HepG2 (cell line): ENCODE measurements around the gene TECPR1. TPM values are rescaled to one million over a fixed set of nuclear protein-coding genes. Genes with fewer than 3 reads are reported as not detected.
A peak's percentile ranks its signal among the peaks of the same experiment; 100 is the strongest.

Experiments used
- ARNT ChIP-seq: fragments of 450-650 bp; IDR thresholded peaks from 2 replicates; pipeline ENCODE4 v1.6.1; 2017
- CBX2 ChIP-seq, 2 experiments: fragments of 200-600 bp in 1 of 2; sonication (generic); formaldehyde crosslinking in 1 of 2; IDR thresholded peaks; 2 replicates each; pipeline versions ENCODE4 v1.7.0 to v1.8.1; 2018 to 2022; ENCODE audit warnings: low read depth in 2 of 2, low read length in 1 of 2, mild to moderate bottlenecking in 1 of 2, missing genetic modification reagents in 1 of 2
- DNMT1 ChIP-seq: sonication (generic); formaldehyde crosslinking; IDR thresholded peaks from 2 replicates; pipeline ENCODE4 v1.5.1; 2020; ENCODE audit warnings: mild to moderate bottlenecking, missing genetic modification reagents
- ELF1 ChIP-seq: sonication (generic); formaldehyde crosslinking; IDR thresholded peaks from 2 replicates; pipeline ENCODE4 v1.4.0; 2020; ENCODE audit warnings: missing genetic modification reagents
- GATA4 ChIP-seq: sonication (generic); IDR thresholded peaks from 2 replicates; pipeline ENCODE4 v1.6.1; 2016; ENCODE audit warnings: antibody characterized with exemption, low read depth, borderline replicate concordance
- HDAC6 ChIP-seq: fragments of 200-600 bp; sonication (generic); IDR thresholded peaks from 2 replicates; pipeline ENCODE4 v1.7.0; 2017; ENCODE audit warnings: mild to moderate bottlenecking, antibody characterized with exemption, low read length, low read depth
- MEF2D ChIP-seq: sonication (generic); formaldehyde crosslinking; IDR thresholded peaks from 2 replicates; pipeline ENCODE4 v1.5.1; 2020; ENCODE audit warnings: mild to moderate bottlenecking, missing genetic modification reagents
- MTF1 ChIP-seq: sonication (generic); formaldehyde crosslinking; IDR thresholded peaks from 2 replicates; pipeline ENCODE4 v1.5.0; 2020; ENCODE audit warnings: missing genetic modification reagents
- NFKB2 ChIP-seq: sonication (generic); formaldehyde crosslinking; IDR thresholded peaks from 2 replicates; pipeline ENCODE4 v1.4.0; 2020; ENCODE audit warnings: missing genetic modification reagents, borderline replicate concordance
- NR2F2 ChIP-seq: IDR thresholded peaks from 2 replicates; pipeline ENCODE4 v1.6.1; 2012; ENCODE audit warnings: low read depth, inconsistent platforms, borderline replicate concordance
- RFXANK ChIP-seq: IDR thresholded peaks from 2 replicates; pipeline ENCODE4 v1.6.1; 2016
- SMAD9 ChIP-seq: sonication (generic); formaldehyde crosslinking; IDR thresholded peaks from 2 replicates; pipeline ENCODE4 v1.5.1; 2020; ENCODE audit warnings: mild to moderate bottlenecking, missing genetic modification reagents
- ZNF10 ChIP-seq: sonication (generic); formaldehyde crosslinking; IDR thresholded peaks from 2 replicates; pipeline ENCODE4 v1.4.0; 2020; ENCODE audit warnings: mild to moderate bottlenecking, low read depth, missing genetic modification reagents, borderline replicate concordance
- ZNF121 ChIP-seq: sonication (generic); formaldehyde crosslinking; IDR thresholded peaks from 2 replicates; pipeline ENCODE4 v1.5.0; 2020; ENCODE audit warnings: mild to moderate bottlenecking, missing genetic modification reagents
- ZNF225 ChIP-seq: sonication (generic); formaldehyde crosslinking; IDR thresholded peaks from 2 replicates; pipeline ENCODE4 v1.4.0; 2020; ENCODE audit warnings: mild to moderate bottlenecking, missing genetic modification reagents
- ZNF274 ChIP-seq: sonication (generic); formaldehyde crosslinking; IDR thresholded peaks from 2 replicates; pipeline ENCODE4 v1.5.1; 2020; ENCODE audit warnings: mild to moderate bottlenecking, missing genetic modification reagents
- ZNF3 ChIP-seq: IDR thresholded peaks from 2 replicates; pipeline ENCODE4 v1.7.0; 2017; ENCODE audit warnings: inconsistent platforms
- ZNF652 ChIP-seq: IDR thresholded peaks from 2 replicates; pipeline ENCODE4 v1.6.1; 2016; ENCODE audit warnings: low read depth, borderline replicate concordance
- polyA plus RNA-seq, 8 experiments: library from polyadenylated mRNA; depleted of rRNA in 3 of 8; stranded (reverse) in 7 of 8; unstranded in 1 of 8; fragments of >200 nt; fragmentation: Illumina TruSeq in 4 of 8; extraction: Trizol in 4 of 8; gene quantifications; 2 replicates each; pipeline versions ENCODE4 v1.2.1 to v1.2.3, GENCODE V29; 2011 to 2016; ENCODE audit warnings: low read depth in 4 of 8, missing spikeins in 1 of 8, mixed read lengths in 1 of 8; ENCODE audit not compliant: insufficient read depth in 1 of 8
- total RNA-seq, 5 experiments: library from RNA; depleted of rRNA; stranded (reverse); fragments of >200 nt; fragmentation: Illumina TruSeq; extraction: Trizol; gene quantifications; 2 replicates each; pipeline ENCODE4 v1.2.3, GENCODE V29; 2016; ENCODE audit warnings: low read depth in 1 of 5
- TF ChIP-seq, protein P1 (sequence below): sonication (generic); formaldehyde crosslinking; IDR thresholded peaks from 2 replicates; pipeline ENCODE4 v1.4.0; 2020; ENCODE audit warnings: missing genetic modification reagents
- TF ChIP-seq, protein P2 (sequence below): sonication (generic); formaldehyde crosslinking; IDR thresholded peaks from 2 replicates; pipeline ENCODE4 v1.8.0; 2022; ENCODE audit warnings: mild to moderate bottlenecking, missing genetic modification reagents
- TF ChIP-seq, protein P3 (sequence below): IDR thresholded peaks from 2 replicates; pipeline ENCODE4 v1.6.1; 2016
- TF ChIP-seq, protein P4 (sequence below): IDR thresholded peaks from 2 replicates; pipeline ENCODE4 v1.6.1; 2018; ENCODE audit warnings: missing genetic modification reagents
- TF ChIP-seq, protein P5 (sequence below): sonication (generic); formaldehyde crosslinking; IDR thresholded peaks from 2 replicates; pipeline ENCODE4 v1.5.0; 2020; ENCODE audit warnings: mild to moderate bottlenecking, missing genetic modification reagents

The TECPR1 gene
- total and polyA plus RNA-seq, 2 of the 13 experiments (the other 11 are each of a cell fraction or from before 2014, with no cell fraction given) = 2.3 to 6.3 TPM

DNA sequence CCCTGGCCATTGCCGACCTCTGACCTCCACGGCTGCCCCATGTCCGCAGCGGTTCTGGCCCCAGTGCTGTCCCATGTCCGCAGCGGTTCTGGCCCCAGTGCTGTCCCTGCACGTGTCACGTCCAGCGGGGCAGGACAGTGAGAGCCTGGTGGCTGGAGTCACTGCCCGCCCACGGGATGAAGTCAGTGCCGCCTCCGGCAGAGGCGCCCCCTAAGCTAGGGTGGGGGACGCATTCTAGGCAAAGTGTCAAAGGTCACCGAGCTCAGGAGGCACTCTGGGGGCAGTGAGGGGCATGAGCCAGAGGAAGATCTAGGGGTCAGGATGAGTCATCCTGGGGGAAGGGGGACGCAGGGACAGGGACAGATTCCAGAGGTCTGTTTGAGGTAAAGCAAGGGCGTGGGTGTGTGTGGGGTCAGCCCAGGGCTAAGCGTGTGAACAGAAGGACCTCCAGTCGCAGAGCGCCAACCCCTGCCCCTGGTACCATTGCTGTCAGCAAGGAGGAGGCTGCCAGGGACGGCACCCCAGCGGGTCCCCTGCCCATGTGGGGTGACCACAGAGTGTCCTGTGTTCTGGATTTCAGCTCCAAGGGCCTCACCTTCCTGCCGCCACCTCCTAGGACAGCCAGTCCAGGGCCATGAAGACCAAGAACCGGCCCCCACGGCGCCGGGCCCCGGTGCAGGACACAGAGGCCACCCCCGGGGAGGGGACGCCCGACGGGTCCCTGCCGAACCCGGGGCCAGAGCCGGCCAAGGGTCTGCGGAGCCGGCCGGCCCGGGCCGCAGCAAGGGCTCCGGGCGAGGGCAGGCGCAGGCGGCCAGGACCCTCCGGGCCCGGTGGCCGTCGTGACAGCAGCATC lies 40.1 kb downstream of the TECPR1 start (continued):
- TF ChIP-seq ZNF10 (CRISPR knock-in tag) = no peak
- TF ChIP-seq MEF2D = peak; percentile 88
- TF ChIP-seq, protein P1, sequence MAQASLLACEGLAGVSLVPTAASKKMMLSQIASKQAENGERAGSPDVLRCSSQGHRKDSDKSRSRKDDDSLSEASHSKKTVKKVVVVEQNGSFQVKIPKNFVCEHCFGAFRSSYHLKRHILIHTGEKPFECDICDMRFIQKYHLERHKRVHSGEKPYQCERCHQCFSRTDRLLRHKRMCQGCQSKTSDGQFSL (CRISPR knock-in tag) = 0 out of 2 replicates have a peak, but pooled peaks have one; percentile 40
- TF ChIP-seq ZNF225 (CRISPR knock-in tag) = 0 out of 2 replicates have a peak, but pooled peaks have one; percentile 16
- TF ChIP-seq, protein P2, sequence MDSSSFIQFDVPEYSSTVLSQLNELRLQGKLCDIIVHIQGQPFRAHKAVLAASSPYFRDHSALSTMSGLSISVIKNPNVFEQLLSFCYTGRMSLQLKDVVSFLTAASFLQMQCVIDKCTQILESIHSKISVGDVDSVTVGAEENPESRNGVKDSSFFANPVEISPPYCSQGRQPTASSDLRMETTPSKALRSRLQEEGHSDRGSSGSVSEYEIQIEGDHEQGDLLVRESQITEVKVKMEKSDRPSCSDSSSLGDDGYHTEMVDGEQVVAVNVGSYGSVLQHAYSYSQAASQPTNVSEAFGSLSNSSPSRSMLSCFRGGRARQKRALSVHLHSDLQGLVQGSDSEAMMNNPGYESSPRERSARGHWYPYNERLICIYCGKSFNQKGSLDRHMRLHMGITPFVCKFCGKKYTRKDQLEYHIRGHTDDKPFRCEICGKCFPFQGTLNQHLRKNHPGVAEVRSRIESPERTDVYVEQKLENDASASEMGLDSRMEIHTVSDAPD (CRISPR knock-in tag) = no peak
- TF ChIP-seq ARNT = no peak
- TF ChIP-seq NR2F2 = peak; percentile 90
- TF ChIP-seq RFXANK (CRISPR knock-in tag) = no peak
- no peak for TF ChIP-seq DNMT1 (CRISPR knock-in tag)
- TF ChIP-seq CBX2 (IDR thresholded peaks at IDR 0.05; ENCODE audit: low read depth, low read length) = no peak
- TF ChIP-seq CBX2 (CRISPR knock-in tag; IDR thresholded peaks at IDR 0.05; ENCODE audit: low read depth) = no peak
- TF ChIP-seq, protein P3, sequence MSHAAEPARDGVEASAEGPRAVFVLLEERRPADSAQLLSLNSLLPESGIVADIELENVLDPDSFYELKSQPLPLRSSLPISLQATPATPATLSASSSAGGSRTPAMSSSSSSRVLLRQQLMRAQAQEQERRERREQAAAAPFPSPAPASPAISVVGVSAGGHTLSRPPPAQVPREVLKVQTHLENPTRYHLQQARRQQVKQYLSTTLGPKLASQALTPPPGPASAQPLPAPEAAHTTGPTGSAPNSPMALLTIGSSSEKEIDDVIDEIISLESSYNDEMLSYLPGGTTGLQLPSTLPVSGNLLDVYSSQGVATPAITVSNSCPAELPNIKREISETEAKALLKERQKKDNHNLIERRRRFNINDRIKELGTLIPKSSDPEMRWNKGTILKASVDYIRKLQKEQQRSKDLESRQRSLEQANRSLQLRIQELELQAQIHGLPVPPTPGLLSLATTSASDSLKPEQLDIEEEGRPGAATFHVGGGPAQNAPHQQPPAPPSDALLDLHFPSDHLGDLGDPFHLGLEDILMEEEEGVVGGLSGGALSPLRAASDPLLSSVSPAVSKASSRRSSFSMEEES (CRISPR knock-in tag) = no peak
- no peak for TF ChIP-seq MTF1 (CRISPR knock-in tag)
- TF ChIP-seq HDAC6 = no peak
- TF ChIP-seq ZNF3 (CRISPR knock-in tag) = no peak
- TF ChIP-seq GATA4 = no peak
- TF ChIP-seq, protein P4, sequence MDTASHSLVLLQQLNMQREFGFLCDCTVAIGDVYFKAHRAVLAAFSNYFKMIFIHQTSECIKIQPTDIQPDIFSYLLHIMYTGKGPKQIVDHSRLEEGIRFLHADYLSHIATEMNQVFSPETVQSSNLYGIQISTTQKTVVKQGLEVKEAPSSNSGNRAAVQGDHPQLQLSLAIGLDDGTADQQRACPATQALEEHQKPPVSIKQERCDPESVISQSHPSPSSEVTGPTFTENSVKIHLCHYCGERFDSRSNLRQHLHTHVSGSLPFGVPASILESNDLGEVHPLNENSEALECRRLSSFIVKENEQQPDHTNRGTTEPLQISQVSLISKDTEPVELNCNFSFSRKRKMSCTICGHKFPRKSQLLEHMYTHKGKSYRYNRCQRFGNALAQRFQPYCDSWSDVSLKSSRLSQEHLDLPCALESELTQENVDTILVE (CRISPR knock-in tag) = no peak
- 0 out of 2 replicates have a peak, but pooled peaks have one; percentile 76 for TF ChIP-seq ZNF274 (CRISPR knock-in tag)
- 0 out of 2 replicates have a peak, but pooled peaks have one; percentile 19 for TF ChIP-seq NFKB2 (CRISPR knock-in tag)
- TF ChIP-seq ELF1 = no peak
- TF ChIP-seq, protein P5, sequence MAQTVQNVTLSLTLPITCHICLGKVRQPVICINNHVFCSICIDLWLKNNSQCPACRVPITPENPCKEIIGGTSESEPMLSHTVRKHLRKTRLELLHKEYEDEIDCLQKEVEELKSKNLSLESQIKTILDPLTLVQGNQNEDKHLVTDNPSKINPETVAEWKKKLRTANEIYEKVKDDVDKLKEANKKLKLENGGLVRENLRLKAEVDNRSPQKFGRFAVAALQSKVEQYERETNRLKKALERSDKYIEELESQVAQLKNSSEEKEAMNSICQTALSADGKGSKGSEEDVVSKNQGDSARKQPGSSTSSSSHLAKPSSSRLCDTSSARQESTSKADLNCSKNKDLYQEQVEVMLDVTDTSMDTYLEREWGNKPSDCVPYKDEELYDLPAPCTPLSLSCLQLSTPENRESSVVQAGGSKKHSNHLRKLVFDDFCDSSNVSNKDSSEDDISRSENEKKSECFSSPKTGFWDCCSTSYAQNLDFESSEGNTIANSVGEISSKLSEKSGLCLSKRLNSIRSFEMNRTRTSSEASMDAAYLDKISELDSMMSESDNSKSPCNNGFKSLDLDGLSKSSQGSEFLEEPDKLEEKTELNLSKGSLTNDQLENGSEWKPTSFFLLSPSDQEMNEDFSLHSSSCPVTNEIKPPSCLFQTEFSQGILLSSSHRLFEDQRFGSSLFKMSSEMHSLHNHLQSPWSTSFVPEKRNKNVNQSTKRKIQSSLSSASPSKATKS (CRISPR knock-in tag) = no peak
- no peak for TF ChIP-seq SMAD9 (CRISPR knock-in tag)
- no peak for TF ChIP-seq ZNF652 (CRISPR knock-in tag)
- TF ChIP-seq ZNF121 = peak; percentile 100
